Esophagus squamous epithelium (tissue), 5 donors: ENCODE data around the gene SPATA1. TPM values are rescaled to one million over a fixed set of nuclear protein-coding genes. Genes with fewer than 3 reads are reported as not detected.

ENCODE experiments used
- DNase-seq: peaks from one replicate; lab custom pipeline; 2025; lab: John Stamatoyannopoulos, UW
- H3K27ac ChIP-seq, 4 donors: fragments of 200-600 bp; sonication (generic); one replicate each; pipeline ENCODE4 v1.5.1; 2016 to 2019; ENCODE audit warnings: mild to moderate bottlenecking in 1 of 4
- H3K27me3 ChIP-seq, 4 donors: fragments of 200-600 bp; sonication (generic); 1 replicate in 3 of 4; 2 replicates in 1 of 4; pipeline versions ENCODE4 v1.5.1 to v1.6.0; 2017 to 2021; ENCODE audit warnings: antibody characterized with exemption in 1 of 4
- H3K36me3 ChIP-seq, 3 donors: fragments of 200-600 bp; sonication (generic); one replicate each; pipeline ENCODE4 v1.5.1; 2016 to 2019
- H3K4me1 ChIP-seq, 3 donors: fragments of 200-600 bp; sonication (generic); one replicate each; pipeline ENCODE4 v1.5.1; 2017 to 2019
- H3K4me3 ChIP-seq, 4 donors: fragments of 200-600 bp; sonication (generic); 1 replicate in 3 of 4; 2 replicates in 1 of 4; pipeline ENCODE4 v1.5.1; 2016 to 2019; ENCODE audit warnings: mild to moderate bottlenecking in 2 of 4, moderate library complexity in 1 of 4
- H3K9me3 ChIP-seq, 3 donors: fragments of 200-600 bp; sonication (generic); one replicate each; pipeline ENCODE4 v1.5.1; 2016 to 2019
- POLR2A ChIP-seq, 4 donors: fragments of 450-650 bp; IDR thresholded peaks; one replicate each; pipeline ENCODE4 v1.6.1; 2017; ENCODE audit warnings: antibody characterized with exemption in 4 of 4, mild to moderate bottlenecking in 4 of 4, moderate library complexity in 3 of 4
- WGBS, 2 donors: methylation state at CpG; one replicate each; pipeline ENCODE4 v1.1.5; 2018; 5-methylcytosine and 5-hydroxymethylcytosine counted together
- intact Hi-C: fragments of 100-400 bp; cut with DNase I; formaldehyde crosslinking; loops from one replicate; pipeline ENCODE4 v1.15.0; 2022
- total RNA-seq, 4 donors: library from RNA; depleted of rRNA; stranded (reverse); fragments of >200 nt; gene quantifications; one replicate each; pipeline ENCODE4 v1.1.0, GENCODE V29; 2016
- TF ChIP-seq, protein P1 (sequence below), 6 experiments: fragments of 450-650 bp in 4 of 6; fragments of 200-600 bp in 2 of 6; sonication (generic) in 2 of 6; IDR thresholded peaks; one replicate each; pipeline ENCODE4 v1.5.1; 2016 to 2019; ENCODE audit warnings: antibody characterized with exemption in 6 of 6, mild to moderate bottlenecking in 4 of 6, moderate library complexity in 4 of 6
- donor health status: DM: yes; HTN: yes; CAD: no.

The SPATA1 gene
- total RNA-seq, 4 donors from 2014 or later, result 0.15 TPM; not detected in 3

DNA sequence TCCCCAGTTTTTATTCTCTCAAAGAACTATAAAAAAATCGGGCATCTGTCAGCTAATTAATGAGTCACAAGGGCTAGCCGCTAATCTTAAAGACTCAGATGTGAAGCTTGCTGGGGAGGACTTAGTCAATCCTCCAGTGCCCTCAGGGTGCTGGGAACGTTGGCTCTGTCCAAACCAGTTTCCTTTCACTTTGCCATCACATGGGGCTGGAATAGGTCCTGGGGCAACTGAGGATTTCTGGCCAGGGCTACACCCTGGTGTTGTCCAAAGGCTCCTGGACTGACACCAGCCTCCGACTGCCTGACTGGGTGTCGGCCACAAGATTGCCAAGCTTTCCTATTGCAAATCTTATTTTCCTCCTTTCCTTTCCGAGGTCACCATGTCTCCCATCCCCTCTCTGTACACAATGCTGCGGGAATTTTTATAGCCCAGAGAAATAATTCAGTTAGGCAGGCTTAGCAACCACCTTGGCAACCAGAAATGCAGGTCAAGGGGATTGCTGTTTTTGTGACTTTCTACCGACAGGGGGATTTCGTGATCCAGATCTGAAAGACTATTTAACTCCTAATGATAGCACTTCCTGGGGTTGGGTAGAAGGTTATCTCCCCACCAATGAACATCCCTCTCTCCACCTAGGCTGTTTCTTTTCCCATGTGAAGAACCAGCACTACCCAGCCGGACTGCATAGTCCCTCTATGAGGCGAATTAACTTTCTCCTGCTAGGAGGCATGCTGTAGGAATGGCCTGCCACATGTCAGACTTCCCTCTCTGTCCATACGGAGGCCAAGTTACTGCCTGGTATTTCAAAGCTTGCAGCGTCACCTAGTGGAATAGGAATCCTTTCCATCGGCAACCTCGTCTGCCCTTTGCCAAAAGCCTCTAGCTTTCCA, 98.0 kb downstream of the SPATA1 start:
- TF ChIP-seq, protein P1, sequence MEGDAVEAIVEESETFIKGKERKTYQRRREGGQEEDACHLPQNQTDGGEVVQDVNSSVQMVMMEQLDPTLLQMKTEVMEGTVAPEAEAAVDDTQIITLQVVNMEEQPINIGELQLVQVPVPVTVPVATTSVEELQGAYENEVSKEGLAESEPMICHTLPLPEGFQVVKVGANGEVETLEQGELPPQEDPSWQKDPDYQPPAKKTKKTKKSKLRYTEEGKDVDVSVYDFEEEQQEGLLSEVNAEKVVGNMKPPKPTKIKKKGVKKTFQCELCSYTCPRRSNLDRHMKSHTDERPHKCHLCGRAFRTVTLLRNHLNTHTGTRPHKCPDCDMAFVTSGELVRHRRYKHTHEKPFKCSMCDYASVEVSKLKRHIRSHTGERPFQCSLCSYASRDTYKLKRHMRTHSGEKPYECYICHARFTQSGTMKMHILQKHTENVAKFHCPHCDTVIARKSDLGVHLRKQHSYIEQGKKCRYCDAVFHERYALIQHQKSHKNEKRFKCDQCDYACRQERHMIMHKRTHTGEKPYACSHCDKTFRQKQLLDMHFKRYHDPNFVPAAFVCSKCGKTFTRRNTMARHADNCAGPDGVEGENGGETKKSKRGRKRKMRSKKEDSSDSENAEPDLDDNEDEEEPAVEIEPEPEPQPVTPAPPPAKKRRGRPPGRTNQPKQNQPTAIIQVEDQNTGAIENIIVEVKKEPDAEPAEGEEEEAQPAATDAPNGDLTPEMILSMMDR (IDR thresholded peaks at IDR 0.05), result peak; percentile 37 to 85 (median 58)
- no peak for TF ChIP-seq POLR2A (IDR thresholded peaks at IDR 0.05)
- peak overlapping the region; percentile 3 to 48 (median 18) for H3K4me3 ChIP-seq
- peaks cover 0 to 17% (median 1%) of the 10 kb centered on the region in 3 donors for H3K4me1 ChIP-seq
- H3K27ac ChIP-seq, result peak overlapping the region; percentile 23 to 56 (median 39)
- H3K36me3 ChIP-seq, result no peaks in the 10 kb centered on the region
- intact Hi-C loops, result no loop called here
- H3K9me3 ChIP-seq, result peaks cover 0 to 8% (median 6%) of the 10 kb centered on the region in 3 donors
- 30 to 53% methylated on average over 15 of the region's 15 CpGs for WGBS, 2 donors
- H3K27me3 ChIP-seq, result no peaks in the 10 kb centered on the region
- DNase-seq, result no peak

DNA sequence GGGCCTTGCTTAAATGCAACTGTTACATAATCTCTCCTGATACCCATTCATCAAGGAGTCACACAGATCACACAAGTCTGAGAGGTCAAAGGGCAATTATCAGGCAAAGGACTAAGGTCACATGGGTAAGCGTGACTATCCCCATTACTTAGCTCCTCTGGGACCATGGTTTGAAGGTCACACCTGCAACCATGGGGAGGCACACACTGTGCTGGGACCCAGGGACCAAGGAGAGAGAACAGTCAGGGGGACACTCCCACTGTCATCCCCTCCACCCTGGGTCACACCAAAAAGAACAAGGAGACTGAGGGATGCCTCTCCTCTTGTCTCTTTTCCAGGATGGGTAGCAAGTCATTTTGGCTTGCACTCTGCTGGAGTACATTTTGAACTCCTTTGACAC, 99.0 kb downstream of the SPATA1 start:
- intact Hi-C loops, result no loop called here
- DNase-seq, result no peak
- Histone ChIP-seq H3K4me1 (peaks cover 0 to 17% (median 0%) of the 10 kb centered on the region in 3 donors), H3K27ac (no peak overlapping the region), H3K27me3 (no peaks in the 10 kb centered on the region), H3K4me3 (no peak overlapping the region), H3K9me3 (peaks cover 0 to 8% (median 6%) of the 10 kb centered on the region in 3 donors), H3K36me3 (no peaks in the 10 kb centered on the region)
- TF ChIP-seq, protein P1 (IDR thresholded peaks at IDR 0.05), result no peak
- TF ChIP-seq POLR2A (IDR thresholded peaks at IDR 0.05), result no peak
- 71 to 100% methylated on average over 1 of the region's 1 CpG for WGBS, 2 donors

DNA sequence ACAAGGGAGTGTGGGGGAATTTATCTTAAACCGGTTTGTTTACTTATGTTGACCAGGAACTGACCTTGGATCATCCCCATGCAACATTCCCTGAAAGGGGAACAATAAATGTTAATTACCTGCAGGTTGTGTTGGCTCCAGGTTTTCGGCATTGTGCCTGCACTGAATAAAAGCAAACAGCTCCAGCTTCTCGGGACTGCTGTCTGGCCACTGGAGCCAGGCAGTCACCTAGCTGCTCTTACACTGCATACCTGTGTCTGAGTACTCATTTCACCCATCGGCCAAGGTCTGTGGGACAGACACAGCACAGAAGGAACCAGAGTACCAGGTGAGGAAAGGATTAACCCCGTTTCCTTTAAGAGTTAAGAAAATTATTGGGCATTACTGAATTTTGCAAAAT, 100.8 kb downstream of the SPATA1 start:
- no peaks in the 10 kb centered on the region for H3K36me3 ChIP-seq
- intact Hi-C loops, result no loop called here
- H3K4me3 ChIP-seq, result no peak overlapping the region
- TF ChIP-seq, protein P1 (IDR thresholded peaks at IDR 0.05), result no peak
- no peak for TF ChIP-seq POLR2A (IDR thresholded peaks at IDR 0.05)
- H3K9me3 ChIP-seq, result peaks cover 0 to 8% (median 6%) of the 10 kb centered on the region in 3 donors
- H3K27me3 ChIP-seq, result no peaks in the 10 kb centered on the region
- H3K4me1 ChIP-seq, result peaks cover 0 to 17% (median 0%) of the 10 kb centered on the region in 3 donors
- no peak for DNase-seq
- H3K27ac ChIP-seq, result no peak overlapping the region
- 81% methylated on average over 4 to 5 of the region's 5 CpGs for WGBS, 2 donors

DNA sequence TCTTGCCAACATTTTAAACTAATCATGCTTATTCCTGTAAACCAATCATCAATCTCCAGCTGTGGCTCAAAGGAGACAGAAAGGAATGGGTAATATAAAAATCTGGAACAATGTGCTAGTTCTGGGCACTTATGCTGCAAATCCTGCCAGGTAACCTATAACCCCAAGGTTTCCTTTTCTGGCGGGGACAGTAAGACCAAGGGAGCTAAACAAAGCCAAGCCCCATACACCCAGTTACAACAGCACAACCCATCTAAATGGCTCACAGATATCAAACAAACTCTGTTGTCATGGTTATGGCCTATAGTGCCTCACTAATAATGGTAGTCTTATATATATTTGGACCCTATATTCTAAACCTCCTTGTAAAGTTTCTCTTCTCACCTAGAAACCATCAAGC, 104.9 kb downstream of the SPATA1 start:
- WGBS, 2 donors, result 0 to 45% methylated on average over 1 of the region's 1 CpG
- no peaks in the 10 kb centered on the region for H3K4me1 ChIP-seq
- peaks cover 0 to 3% (median 0%) of the 10 kb centered on the region in 4 donors for H3K27me3 ChIP-seq
- intact Hi-C loops, result loop anchor here (10.0 kb wide), 1 partner anchor 176 kb away; no protein-coding TSS in a partner anchor
- no peak overlapping the region for H3K27ac ChIP-seq
- H3K9me3 ChIP-seq, result peaks cover 0 to 9% (median 5%) of the 10 kb centered on the region in 3 donors
- TF ChIP-seq, protein P1 (IDR thresholded peaks at IDR 0.05), result no peak
- TF ChIP-seq POLR2A (IDR thresholded peaks at IDR 0.05), result no peak
- H3K4me3 ChIP-seq, result no peak overlapping the region
- no peaks in the 10 kb centered on the region for H3K36me3 ChIP-seq
- no peak for DNase-seq

DNA sequence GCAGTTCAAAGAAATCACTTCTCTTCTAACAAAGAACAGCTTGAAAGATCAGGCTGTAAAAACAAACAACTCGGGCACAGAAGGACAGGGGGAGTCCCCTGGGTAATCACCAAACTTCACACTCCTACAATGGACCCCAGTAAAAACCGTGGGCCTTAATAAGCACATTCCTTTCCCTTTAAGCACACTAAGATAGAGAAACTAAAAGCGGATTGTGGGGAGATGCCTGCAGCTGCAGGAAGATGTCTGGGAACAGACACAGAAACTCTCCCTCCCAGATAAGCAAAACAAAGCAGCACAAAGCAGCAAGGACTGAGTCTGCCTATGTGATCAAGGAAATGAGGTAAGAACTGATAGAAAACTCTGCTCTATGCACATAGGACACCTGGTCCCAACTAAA, 105.6 kb downstream of the SPATA1 start:
- TF ChIP-seq, protein P1 (IDR thresholded peaks at IDR 0.05), result no peak
- TF ChIP-seq POLR2A (IDR thresholded peaks at IDR 0.05), result no peak
- Histone ChIP-seq H3K36me3 (no peaks in the 10 kb centered on the region), H3K27ac (no peak overlapping the region), H3K4me3 (no peak overlapping the region), H3K27me3 (peaks cover 0 to 3% (median 0%) of the 10 kb centered on the region in 4 donors), H3K9me3 (peaks cover 0 to 9% (median 5%) of the 10 kb centered on the region in 3 donors), H3K4me1 (no peaks in the 10 kb centered on the region)
- DNase-seq, result no peak
- intact Hi-C loops, result loop anchor here (10.0 kb wide), 1 partner anchor 177 kb away; no protein-coding TSS in a partner anchor
- 6 to 34% methylated on average over 3 of the region's 3 CpGs for WGBS, 2 donors
